GM12872 (cell line): Measurements from ENCODE around the gene TSEN15.

Experiments used
- CTCF ChIP-seq: IDR thresholded peaks from 3 replicates; pipeline ENCODE4 v1.5.1; 2011; ENCODE audit warnings: low read depth, mild to moderate bottlenecking, low read length, moderate library complexity; ENCODE audit not compliant: insufficient read depth

The TSEN15 gene

DNA sequence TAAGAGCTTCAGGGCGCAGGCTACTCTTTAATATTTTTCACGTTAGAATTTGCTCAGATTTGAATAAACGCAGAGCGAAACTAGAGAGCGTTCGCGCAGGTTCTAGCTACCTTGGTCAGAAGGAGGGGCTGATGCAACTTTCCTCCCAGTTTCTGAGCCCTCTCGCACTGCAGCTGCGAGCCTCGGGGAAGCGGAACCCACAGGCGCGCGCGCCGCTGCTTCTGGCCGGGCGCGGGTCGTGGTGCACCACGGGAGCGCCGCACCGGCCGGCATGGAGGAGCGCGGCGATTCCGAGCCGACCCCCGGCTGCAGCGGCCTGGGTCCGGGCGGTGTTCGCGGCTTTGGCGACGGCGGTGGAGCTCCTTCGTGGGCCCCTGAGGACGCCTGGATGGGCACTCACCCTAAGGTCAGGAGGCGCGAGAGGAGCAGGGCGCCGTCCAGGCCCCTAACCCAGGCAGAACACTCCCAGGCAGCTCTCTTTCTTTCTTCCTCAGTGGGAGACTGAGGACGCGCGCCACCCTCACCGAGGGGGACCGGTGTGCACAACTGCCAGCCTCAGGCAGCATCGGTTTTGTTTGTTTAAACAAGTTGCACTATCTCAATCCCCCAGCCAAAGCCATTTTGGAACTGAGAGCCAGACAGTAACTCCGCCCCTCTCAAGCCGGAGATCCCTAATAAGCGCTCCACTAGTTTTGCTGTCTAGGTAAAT lies at the start of gene TSEN15:
TSS of gene TSEN15 (plus strand) at position 246 of the 709 bp plus-strand sequence. CDS start at position 272, 26 bp downstream.
- TF ChIP-seq CTCF: no peak

GRCh38 chr1:184002071-184002470 lies 49.5 kb upstream of the TSEN15 start:
- no peak for TF ChIP-seq CTCF

GRCh38 chr1:184004935-184005334 lies 46.6 kb upstream of the TSEN15 start:
- no peak for TF ChIP-seq CTCF

DNA sequence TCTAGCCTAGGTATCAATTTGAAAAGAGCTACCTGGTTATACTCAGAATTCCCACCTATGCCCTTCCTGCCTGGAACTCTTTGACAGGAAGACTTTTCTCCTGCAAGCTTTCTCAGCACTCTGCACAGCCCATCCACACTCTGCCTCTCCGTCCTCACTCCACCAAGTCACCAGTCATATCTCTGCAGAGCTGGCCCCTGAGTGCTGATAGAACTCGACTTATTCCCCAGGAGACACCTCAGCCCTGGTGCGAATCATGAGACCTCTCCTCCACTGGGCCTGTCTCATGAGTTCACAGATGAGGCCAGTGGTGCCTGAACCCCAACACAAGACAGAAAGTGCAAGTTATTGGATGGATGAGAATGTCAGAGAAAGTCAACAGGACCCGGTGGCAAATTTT lies 46.0 kb upstream of the TSEN15 start:
- TF ChIP-seq CTCF: no peak

DNA sequence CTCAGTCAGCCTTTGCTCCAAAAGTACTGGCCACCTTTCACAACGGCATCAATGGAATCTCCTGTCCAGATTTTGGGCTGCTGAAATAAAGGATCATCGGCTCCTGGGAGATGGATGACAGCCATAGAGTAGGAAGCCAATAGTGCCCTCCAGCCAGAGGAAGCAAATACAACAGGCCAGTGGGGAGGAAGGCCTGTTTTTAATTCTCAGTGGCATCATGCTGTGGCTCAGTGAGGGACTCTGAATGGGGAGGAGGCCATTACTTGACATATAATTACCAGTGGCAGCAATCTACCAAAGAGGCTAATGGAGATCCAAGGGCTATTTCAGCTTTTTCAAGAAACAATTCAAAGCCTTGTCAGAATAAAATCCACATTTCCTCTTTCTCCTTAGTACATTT lies 40.7 kb upstream of the TSEN15 start:
- no peak for TF ChIP-seq CTCF

- TF ChIP-seq CTCF: no peak
These were observed 39.3 kb upstream of the TSEN15 start for GRCh38 chr1:184012187-184012586.

- TF ChIP-seq CTCF: no peak
These were observed 37.3 kb upstream of the TSEN15 start for GRCh38 chr1:184014271-184014670.
